Measurements from ENCODE around the gene FOXF1. TPM values are rescaled to one million over a fixed set of nuclear protein-coding genes. Genes with fewer than 3 reads are reported as not detected.

The FOXF1 gene
- total and polyA plus RNA-seq, 2 donors from 2014 or later, result 0.57 to 0.67 TPM

- intact Hi-C loops (cut with DNase I), result no loop called here
- Histone ChIP-seq H3K9ac (ENCODE audit: low read length in 3 of 3) (no peak overlapping the region), H3K4me3 (ENCODE audit: low read length in 3 of 3) (no peak overlapping the region), H3K27ac (ENCODE audit: low read depth in 2 of 2, low read length in 2 of 2) (no peak overlapping the region), H3K36me3 (ENCODE audit: control insufficient read depth in 2 of 3, insufficient read depth in 3 of 3, low read length in 3 of 3) (no peaks in the 10 kb centered on the region), H3K27me3 (ENCODE audit: control insufficient read depth, insufficient read depth, low read length) (peaks cover 73% of the 10 kb centered on the region), H3K9me3 (ENCODE audit: control insufficient read depth in 2 of 3, insufficient read depth in 1 of 3, low read length in 3 of 3) (no peaks in the 10 kb centered on the region), H3K4me1 (ENCODE audit: control insufficient read depth in 2 of 3, insufficient read depth in 2 of 3, low read depth in 1 of 3, low read length in 3 of 3) (no peaks in the 10 kb centered on the region)
- no peak for FAIRE-seq
- TF ChIP-seq, protein P1, sequence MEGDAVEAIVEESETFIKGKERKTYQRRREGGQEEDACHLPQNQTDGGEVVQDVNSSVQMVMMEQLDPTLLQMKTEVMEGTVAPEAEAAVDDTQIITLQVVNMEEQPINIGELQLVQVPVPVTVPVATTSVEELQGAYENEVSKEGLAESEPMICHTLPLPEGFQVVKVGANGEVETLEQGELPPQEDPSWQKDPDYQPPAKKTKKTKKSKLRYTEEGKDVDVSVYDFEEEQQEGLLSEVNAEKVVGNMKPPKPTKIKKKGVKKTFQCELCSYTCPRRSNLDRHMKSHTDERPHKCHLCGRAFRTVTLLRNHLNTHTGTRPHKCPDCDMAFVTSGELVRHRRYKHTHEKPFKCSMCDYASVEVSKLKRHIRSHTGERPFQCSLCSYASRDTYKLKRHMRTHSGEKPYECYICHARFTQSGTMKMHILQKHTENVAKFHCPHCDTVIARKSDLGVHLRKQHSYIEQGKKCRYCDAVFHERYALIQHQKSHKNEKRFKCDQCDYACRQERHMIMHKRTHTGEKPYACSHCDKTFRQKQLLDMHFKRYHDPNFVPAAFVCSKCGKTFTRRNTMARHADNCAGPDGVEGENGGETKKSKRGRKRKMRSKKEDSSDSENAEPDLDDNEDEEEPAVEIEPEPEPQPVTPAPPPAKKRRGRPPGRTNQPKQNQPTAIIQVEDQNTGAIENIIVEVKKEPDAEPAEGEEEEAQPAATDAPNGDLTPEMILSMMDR (IDR thresholded peaks at IDR 0.05; ENCODE audit: borderline replicate concordance, extremely low read depth, insufficient read depth), result no peak
- DNase-seq, result peak in 4 of 5 donors; percentile 51 to 64 (median 54)
Measured at GRCh38 chr16:86498671-86499439, 11.5 kb upstream of the FOXF1 start.

- TF ChIP-seq, protein P1 (IDR thresholded peaks at IDR 0.05; ENCODE audit: borderline replicate concordance, extremely low read depth, insufficient read depth), result no peak
- DNase-seq, result no peak
- intact Hi-C loops (cut with DNase I), result no loop called here
- H3K9me3 ChIP-seq (ENCODE audit: control insufficient read depth in 2 of 3, insufficient read depth in 1 of 3, low read length in 3 of 3), result no peaks in the 10 kb centered on the region
- no peak overlapping the region for H3K9ac ChIP-seq (ENCODE audit: low read length in 3 of 3)
- H3K4me3 ChIP-seq (ENCODE audit: low read length in 3 of 3), result no peak overlapping the region
- no peak for FAIRE-seq
- H3K27me3 ChIP-seq (ENCODE audit: control insufficient read depth, insufficient read depth, low read length), result peaks cover 74% of the 10 kb centered on the region
- H3K27ac ChIP-seq (ENCODE audit: low read depth in 2 of 2, low read length in 2 of 2), result no peak overlapping the region
- H3K36me3 ChIP-seq (ENCODE audit: control insufficient read depth in 2 of 3, insufficient read depth in 3 of 3, low read length in 3 of 3), result no peaks in the 10 kb centered on the region
- no peaks in the 10 kb centered on the region for H3K4me1 ChIP-seq (ENCODE audit: control insufficient read depth in 2 of 3, insufficient read depth in 2 of 3, low read depth in 1 of 3, low read length in 3 of 3)
Measured at GRCh38 chr16:86499440-86499786, 10.9 kb upstream of the FOXF1 start.

- FAIRE-seq, result no peak
- peaks cover 78% of the 10 kb centered on the region for H3K27me3 ChIP-seq (ENCODE audit: control insufficient read depth, insufficient read depth, low read length)
- intact Hi-C loops (cut with DNase I), result loop anchor here (10.0 kb wide), 1 partner anchor 165 kb away; no protein-coding TSS in a partner anchor
- H3K9ac ChIP-seq (ENCODE audit: low read length in 3 of 3), result no peak overlapping the region
- H3K4me1 ChIP-seq (ENCODE audit: control insufficient read depth in 2 of 3, insufficient read depth in 2 of 3, low read depth in 1 of 3, low read length in 3 of 3), result peaks cover 0 to 2% (median 0%) of the 10 kb centered on the region in 3 donors
- H3K4me3 ChIP-seq (ENCODE audit: low read length in 3 of 3), result no peak overlapping the region
- H3K9me3 ChIP-seq (ENCODE audit: control insufficient read depth in 2 of 3, insufficient read depth in 1 of 3, low read length in 3 of 3), result no peaks in the 10 kb centered on the region
- H3K36me3 ChIP-seq (ENCODE audit: control insufficient read depth in 2 of 3, insufficient read depth in 3 of 3, low read length in 3 of 3), result no peaks in the 10 kb centered on the region
- DNase-seq, result peak in 1 of 5 donors; percentile 22
- TF ChIP-seq, protein P1 (IDR thresholded peaks at IDR 0.05; ENCODE audit: borderline replicate concordance, extremely low read depth, insufficient read depth), result no peak
- no peak overlapping the region for H3K27ac ChIP-seq (ENCODE audit: low read depth in 2 of 2, low read length in 2 of 2)
Measured at GRCh38 chr16:86499889-86500707, 10.2 kb upstream of the FOXF1 start.

All from kidney (tissue), 14 donors.